Right lobe of liver (tissue), 4 donors: ENCODE data around the gene SLC23A3.

Experiments
- POLR2A ChIP-seq: fragments of 450-650 bp; IDR thresholded peaks from one replicate; pipeline ENCODE4 v1.6.1; 2017; ENCODE audit warnings: antibody characterized with exemption, mild to moderate bottlenecking
- TF ChIP-seq, protein P1 (sequence below), 4 donors: fragments of 200-600 bp in 3 of 4; fragments of 450-650 bp in 1 of 4; IDR thresholded peaks; one replicate each; pipeline versions ENCODE4 v1.5.1 to v1.8.0; 2016 to 2022; ENCODE audit warnings: antibody characterized with exemption in 4 of 4, mild to moderate bottlenecking in 2 of 4
- donor health status: DM: no; HTN: no; CAD: no.
- donor health status: DM: no; HTN: no; CAD: no.
- donor health status: DM: no; HTN: yes; CAD: no.

DNA sequence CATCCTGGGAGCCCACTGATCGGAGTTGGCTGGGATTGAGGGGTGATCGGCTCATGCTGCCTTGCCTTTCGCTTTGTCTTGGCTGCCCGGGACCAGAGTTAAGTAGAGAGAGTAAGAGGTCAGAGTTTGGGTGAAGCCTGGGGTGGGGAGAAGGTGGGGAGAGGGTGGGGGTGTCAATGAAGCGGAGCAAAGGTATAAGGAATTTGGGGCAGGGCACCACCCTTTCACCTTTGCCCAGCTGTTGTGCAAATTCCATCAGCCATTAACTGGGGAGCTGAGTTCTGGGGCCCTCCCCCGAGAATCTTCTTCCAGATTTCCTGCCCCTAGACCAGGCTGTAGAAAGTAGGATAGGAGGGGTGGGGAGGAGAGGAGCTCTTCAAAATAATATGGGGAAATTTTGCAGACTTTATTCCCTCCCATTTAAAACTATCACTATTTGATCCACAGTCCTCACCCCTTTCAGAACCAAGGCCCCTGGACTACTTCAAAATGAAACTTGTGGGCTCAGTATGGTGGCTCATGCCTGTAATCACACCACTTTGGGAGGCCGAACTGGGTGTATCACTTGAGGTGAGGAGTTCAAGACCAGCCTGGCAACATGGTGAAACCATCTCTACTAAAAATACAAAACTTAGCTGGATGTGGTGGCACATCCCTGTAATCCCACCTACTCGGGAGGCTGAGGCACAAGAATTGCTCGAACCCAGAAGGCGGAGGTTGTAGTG lies at the start of gene SLC23A3:
- TF ChIP-seq, protein P1, sequence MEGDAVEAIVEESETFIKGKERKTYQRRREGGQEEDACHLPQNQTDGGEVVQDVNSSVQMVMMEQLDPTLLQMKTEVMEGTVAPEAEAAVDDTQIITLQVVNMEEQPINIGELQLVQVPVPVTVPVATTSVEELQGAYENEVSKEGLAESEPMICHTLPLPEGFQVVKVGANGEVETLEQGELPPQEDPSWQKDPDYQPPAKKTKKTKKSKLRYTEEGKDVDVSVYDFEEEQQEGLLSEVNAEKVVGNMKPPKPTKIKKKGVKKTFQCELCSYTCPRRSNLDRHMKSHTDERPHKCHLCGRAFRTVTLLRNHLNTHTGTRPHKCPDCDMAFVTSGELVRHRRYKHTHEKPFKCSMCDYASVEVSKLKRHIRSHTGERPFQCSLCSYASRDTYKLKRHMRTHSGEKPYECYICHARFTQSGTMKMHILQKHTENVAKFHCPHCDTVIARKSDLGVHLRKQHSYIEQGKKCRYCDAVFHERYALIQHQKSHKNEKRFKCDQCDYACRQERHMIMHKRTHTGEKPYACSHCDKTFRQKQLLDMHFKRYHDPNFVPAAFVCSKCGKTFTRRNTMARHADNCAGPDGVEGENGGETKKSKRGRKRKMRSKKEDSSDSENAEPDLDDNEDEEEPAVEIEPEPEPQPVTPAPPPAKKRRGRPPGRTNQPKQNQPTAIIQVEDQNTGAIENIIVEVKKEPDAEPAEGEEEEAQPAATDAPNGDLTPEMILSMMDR (IDR thresholded peaks at IDR 0.05), result no peak
- TF ChIP-seq POLR2A, result no peak
